Measurements from ENCODE around the gene NKIRAS1. TPM values are rescaled to one million over a fixed set of nuclear protein-coding genes. Genes with fewer than 3 reads are reported as not detected.

Gene NKIRAS1
- total and polyA plus RNA-seq, 2 experiments from 2014 or later = 9.2 to 9.7 TPM

DNA sequence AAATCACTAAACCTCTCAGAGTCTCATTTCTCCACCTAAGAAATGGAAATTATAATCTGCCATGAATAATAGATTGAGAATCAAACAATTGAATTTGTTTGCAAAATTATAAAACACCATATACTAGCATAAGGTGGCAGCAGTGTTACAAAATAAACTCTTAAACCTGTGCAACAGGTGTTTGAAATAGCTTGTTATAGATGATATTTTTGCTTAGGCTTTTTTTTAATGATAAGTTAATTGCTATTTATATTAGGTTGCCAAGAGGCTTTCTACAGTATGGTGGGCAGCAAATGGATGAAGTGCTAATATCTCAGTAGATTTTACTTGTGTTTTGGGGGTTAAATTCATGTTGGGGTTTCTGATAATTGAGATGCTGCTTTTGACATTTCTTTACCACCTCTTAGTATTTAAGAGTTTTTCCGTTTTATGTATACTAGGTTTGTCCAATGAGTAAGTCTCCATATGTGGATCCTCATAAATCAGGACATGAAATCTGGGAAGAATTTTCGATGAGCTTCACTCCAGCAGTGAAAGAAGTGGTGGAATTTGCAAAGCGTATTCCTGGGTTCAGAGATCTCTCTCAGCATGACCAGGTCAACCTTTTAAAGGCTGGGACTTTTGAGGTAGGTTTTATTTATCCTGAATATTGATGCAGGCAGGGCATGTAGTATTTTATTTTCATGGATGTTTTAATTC lies 47.9 kb upstream of the NKIRAS1 start:
- Mint-ChIP-seq H3K36me3 (ENCODE audit: low read depth) (peaks cover 66% of the 10 kb centered on the region), H3K4me3 (no peak overlapping the region), H3K4me1 (no peaks in the 10 kb centered on the region), H3K27ac (no peak overlapping the region), H3K27me3 (ENCODE audit: insufficient read depth, low read depth, poor library complexity) (no peaks in the 10 kb centered on the region), H3K9me3 (no peaks in the 10 kb centered on the region)
- Histone ChIP-seq H2AFZ (no peak overlapping the region), H3K27me3 (ENCODE audit: insufficient read depth) (no peaks in the 10 kb centered on the region), H3F3A (replicated peaks; ENCODE audit: low read depth) (0 out of 2 replicates have a peak, but pooled peaks cover 2% of the 10 kb centered on the region), H3K27ac (ENCODE audit: low read depth) (no peak overlapping the region), H3K4me1 (ENCODE audit: insufficient read depth) (no peaks in the 10 kb centered on the region), H3K4me2 (no peak overlapping the region), H4K20me1 (replicated peaks; ENCODE audit: insufficient read depth) (peaks cover 6% of the 10 kb centered on the region; the same call in 1 of the 2 replicates), H3K79me2 (replicated peaks; ENCODE audit: insufficient read depth) (no peaks in the 10 kb centered on the region; the same call in 1 of the 2 replicates), H3K4me3 (no peak overlapping the region), H3K9me2 (ENCODE audit: insufficient read depth) (no peaks in the 10 kb centered on the region), H3K36me3 (ENCODE audit: insufficient read depth) (peaks cover 14% of the 10 kb centered on the region)
- ATAC-seq = no peak
- TF ChIP-seq, protein P1, sequence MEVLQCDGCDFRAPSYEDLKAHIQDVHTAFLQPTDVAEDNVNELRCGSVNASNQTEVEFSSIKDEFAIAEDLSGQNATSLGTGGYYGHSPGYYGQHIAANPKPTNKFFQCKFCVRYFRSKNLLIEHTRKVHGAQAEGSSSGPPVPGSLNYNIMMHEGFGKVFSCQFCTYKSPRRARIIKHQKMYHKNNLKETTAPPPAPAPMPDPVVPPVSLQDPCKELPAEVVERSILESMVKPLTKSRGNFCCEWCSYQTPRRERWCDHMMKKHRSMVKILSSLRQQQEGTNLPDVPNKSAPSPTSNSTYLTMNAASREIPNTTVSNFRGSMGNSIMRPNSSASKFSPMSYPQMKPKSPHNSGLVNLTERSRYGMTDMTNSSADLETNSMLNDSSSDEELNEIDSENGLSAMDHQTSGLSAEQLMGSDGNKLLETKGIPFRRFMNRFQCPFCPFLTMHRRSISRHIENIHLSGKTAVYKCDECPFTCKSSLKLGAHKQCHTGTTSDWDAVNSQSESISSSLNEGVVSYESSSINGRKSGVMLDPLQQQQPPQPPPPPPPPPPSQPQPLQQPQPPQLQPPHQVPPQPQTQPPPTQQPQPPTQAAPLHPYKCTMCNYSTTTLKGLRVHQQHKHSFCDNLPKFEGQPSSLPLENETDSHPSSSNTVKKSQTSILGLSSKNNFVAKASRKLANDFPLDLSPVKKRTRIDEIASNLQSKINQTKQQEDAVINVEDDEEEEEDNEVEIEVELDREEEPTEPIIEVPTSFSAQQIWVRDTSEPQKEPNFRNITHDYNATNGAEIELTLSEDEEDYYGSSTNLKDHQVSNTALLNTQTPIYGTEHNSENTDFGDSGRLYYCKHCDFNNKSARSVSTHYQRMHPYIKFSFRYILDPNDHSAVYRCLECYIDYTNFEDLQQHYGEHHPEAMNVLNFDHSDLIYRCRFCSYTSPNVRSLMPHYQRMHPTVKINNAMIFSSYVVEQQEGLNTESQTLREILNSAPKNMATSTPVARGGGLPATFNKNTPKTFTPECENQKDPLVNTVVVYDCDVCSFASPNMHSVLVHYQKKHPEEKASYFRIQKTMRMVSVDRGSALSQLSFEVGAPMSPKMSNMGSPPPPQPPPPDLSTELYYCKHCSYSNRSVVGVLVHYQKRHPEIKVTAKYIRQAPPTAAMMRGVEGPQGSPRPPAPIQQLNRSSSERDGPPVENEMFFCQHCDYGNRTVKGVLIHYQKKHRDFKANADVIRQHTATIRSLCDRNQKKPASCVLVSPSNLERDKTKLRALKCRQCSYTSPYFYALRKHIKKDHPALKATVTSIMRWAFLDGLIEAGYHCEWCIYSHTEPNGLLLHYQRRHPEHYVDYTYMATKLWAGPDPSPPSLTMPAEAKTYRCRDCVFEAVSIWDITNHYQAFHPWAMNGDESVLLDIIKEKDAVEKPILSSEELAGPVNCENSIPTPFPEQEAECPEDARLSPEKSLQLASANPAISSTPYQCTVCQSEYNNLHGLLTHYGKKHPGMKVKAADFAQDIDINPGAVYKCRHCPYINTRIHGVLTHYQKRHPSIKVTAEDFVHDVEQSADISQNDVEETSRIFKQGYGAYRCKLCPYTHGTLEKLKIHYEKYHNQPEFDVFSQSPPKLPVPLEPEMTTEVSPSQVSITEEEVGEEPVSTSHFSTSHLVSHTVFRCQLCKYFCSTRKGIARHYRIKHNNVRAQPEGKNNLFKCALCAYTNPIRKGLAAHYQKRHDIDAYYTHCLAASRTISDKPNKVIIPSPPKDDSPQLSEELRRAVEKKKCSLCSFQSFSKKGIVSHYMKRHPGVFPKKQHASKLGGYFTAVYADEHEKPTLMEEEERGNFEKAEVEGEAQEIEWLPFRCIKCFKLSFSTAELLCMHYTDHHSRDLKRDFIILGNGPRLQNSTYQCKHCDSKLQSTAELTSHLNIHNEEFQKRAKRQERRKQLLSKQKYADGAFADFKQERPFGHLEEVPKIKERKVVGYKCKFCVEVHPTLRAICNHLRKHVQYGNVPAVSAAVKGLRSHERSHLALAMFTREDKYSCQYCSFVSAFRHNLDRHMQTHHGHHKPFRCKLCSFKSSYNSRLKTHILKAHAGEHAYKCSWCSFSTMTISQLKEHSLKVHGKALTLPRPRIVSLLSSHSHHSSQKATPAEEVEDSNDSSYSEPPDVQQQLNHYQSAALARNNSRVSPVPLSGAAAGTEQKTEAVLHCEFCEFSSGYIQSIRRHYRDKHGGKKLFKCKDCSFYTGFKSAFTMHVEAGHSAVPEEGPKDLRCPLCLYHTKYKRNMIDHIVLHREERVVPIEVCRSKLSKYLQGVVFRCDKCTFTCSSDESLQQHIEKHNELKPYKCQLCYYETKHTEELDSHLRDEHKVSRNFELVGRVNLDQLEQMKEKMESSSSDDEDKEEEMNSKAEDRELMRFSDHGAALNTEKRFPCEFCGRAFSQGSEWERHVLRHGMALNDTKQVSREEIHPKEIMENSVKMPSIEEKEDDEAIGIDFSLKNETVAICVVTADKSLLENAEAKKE (CRISPR knock-in tag; IDR thresholded peaks at IDR 0.05) = no peak
- no peak for TF ChIP-seq EZH2phosphoT487 (IDR thresholded peaks at IDR 0.05; ENCODE audit: unreplicated experiment)
- no peak for TF ChIP-seq CREB1 (CRISPR knock-in tag; IDR thresholded peaks at IDR 0.05; ENCODE audit: low read depth)
- no peak for DNase-seq (ENCODE audit: low spot score)

DNA sequence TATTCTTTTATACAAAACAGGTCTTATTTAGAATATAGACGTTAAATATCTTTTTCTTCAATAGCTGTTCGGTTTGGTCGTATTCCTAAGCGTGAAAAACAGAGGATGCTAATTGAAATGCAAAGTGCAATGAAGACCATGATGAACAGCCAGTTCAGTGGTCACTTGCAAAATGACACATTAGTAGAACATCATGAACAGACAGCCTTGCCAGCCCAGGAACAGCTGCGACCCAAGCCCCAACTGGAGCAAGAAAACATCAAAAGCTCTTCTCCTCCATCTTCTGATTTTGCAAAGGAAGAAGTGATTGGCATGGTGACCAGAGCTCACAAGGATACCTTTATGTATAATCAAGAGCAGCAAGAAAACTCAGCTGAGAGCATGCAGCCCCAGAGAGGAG lies 45.1 kb upstream of the NKIRAS1 start:
- Histone ChIP-seq H3K27me3 (ENCODE audit: insufficient read depth) (no peaks in the 10 kb centered on the region), H4K20me1 (replicated peaks; ENCODE audit: insufficient read depth) (peaks cover 11% of the 10 kb centered on the region; the same call in 1 of the 2 replicates), H3F3A (replicated peaks; ENCODE audit: low read depth) (0 out of 2 replicates have a peak, but pooled peaks cover 5% of the 10 kb centered on the region)
- TF ChIP-seq ZNF331 (CRISPR knock-in tag; IDR thresholded peaks at IDR 0.05; ENCODE audit: low read depth) (no peak), ZNF114 (CRISPR knock-in tag; IDR thresholded peaks at IDR 0.05) (no peak), JUNB (IDR thresholded peaks at IDR 0.05; ENCODE audit: unreplicated experiment) (no peak), EZH2phosphoT487 (IDR thresholded peaks at IDR 0.05; ENCODE audit: unreplicated experiment) (no peak), STAT1 (IDR thresholded peaks at IDR 0.05; ENCODE audit: unreplicated experiment) (no peak)
- TF ChIP-seq, protein P2, sequence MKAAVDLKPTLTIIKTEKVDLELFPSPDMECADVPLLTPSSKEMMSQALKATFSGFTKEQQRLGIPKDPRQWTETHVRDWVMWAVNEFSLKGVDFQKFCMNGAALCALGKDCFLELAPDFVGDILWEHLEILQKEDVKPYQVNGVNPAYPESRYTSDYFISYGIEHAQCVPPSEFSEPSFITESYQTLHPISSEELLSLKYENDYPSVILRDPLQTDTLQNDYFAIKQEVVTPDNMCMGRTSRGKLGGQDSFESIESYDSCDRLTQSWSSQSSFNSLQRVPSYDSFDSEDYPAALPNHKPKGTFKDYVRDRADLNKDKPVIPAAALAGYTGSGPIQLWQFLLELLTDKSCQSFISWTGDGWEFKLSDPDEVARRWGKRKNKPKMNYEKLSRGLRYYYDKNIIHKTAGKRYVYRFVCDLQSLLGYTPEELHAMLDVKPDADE (IDR thresholded peaks at IDR 0.05) = no peak
- TF ChIP-seq, protein P3, sequence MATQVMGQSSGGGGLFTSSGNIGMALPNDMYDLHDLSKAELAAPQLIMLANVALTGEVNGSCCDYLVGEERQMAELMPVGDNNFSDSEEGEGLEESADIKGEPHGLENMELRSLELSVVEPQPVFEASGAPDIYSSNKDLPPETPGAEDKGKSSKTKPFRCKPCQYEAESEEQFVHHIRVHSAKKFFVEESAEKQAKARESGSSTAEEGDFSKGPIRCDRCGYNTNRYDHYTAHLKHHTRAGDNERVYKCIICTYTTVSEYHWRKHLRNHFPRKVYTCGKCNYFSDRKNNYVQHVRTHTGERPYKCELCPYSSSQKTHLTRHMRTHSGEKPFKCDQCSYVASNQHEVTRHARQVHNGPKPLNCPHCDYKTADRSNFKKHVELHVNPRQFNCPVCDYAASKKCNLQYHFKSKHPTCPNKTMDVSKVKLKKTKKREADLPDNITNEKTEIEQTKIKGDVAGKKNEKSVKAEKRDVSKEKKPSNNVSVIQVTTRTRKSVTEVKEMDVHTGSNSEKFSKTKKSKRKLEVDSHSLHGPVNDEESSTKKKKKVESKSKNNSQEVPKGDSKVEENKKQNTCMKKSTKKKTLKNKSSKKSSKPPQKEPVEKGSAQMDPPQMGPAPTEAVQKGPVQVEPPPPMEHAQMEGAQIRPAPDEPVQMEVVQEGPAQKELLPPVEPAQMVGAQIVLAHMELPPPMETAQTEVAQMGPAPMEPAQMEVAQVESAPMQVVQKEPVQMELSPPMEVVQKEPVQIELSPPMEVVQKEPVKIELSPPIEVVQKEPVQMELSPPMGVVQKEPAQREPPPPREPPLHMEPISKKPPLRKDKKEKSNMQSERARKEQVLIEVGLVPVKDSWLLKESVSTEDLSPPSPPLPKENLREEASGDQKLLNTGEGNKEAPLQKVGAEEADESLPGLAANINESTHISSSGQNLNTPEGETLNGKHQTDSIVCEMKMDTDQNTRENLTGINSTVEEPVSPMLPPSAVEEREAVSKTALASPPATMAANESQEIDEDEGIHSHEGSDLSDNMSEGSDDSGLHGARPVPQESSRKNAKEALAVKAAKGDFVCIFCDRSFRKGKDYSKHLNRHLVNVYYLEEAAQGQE (IDR thresholded peaks at IDR 0.05; ENCODE audit: unreplicated experiment) = no peak

More for the DNA sequence above, 45.1 kb upstream of the NKIRAS1 start:
- no peaks in the 10 kb centered on the region for H3K4me1 ChIP-seq (ENCODE audit: insufficient read depth)
- no peak overlapping the region for H3K4me2 ChIP-seq
- Mint-ChIP-seq H3K4me3 (no peak overlapping the region), H3K4me1 (no peaks in the 10 kb centered on the region), H3K9me3 (no peaks in the 10 kb centered on the region), H3K36me3 (ENCODE audit: low read depth) (peaks cover 65% of the 10 kb centered on the region), H3K27ac (no peak overlapping the region), H3K27me3 (ENCODE audit: insufficient read depth, low read depth, poor library complexity) (no peaks in the 10 kb centered on the region)
- H2AFZ ChIP-seq = no peak overlapping the region
- peaks cover 14% of the 10 kb centered on the region for H3K36me3 ChIP-seq (ENCODE audit: insufficient read depth)
- no peak overlapping the region for H3K27ac ChIP-seq (ENCODE audit: low read depth)
- H3K4me3 ChIP-seq = no peak overlapping the region
- H3K79me2 ChIP-seq (replicated peaks; ENCODE audit: insufficient read depth) = peaks cover 9% of the 10 kb centered on the region; the same call in 1 of the 2 replicates
- ATAC-seq (no peak), DNase-seq (ENCODE audit: low spot score) (no peak)
- no peaks in the 10 kb centered on the region for H3K9me2 ChIP-seq (ENCODE audit: insufficient read depth)

Data from GM23338 (cell line).